ENCODE measurements around the gene ABCB7. TPM values are rescaled to one million over a fixed set of nuclear protein-coding genes. Genes with fewer than 3 reads are reported as not detected.
"Not testable (repeated sequence)": the region's sequence is repeated elsewhere in the genome, so short reads cannot be mapped to it uniquely, and the experiment has no call there.

ABCB7 gene
- 25.4 TPM for total RNA-seq
- long read RNA-seq, full-length matches to known transcripts = 14 of 18 reads
- long read RNA-seq, partial matches to known transcripts = 2 of 18 reads
- long read RNA-seq, other reads (novel, unspliced or antisense) = 2 of 18 reads

DNA sequence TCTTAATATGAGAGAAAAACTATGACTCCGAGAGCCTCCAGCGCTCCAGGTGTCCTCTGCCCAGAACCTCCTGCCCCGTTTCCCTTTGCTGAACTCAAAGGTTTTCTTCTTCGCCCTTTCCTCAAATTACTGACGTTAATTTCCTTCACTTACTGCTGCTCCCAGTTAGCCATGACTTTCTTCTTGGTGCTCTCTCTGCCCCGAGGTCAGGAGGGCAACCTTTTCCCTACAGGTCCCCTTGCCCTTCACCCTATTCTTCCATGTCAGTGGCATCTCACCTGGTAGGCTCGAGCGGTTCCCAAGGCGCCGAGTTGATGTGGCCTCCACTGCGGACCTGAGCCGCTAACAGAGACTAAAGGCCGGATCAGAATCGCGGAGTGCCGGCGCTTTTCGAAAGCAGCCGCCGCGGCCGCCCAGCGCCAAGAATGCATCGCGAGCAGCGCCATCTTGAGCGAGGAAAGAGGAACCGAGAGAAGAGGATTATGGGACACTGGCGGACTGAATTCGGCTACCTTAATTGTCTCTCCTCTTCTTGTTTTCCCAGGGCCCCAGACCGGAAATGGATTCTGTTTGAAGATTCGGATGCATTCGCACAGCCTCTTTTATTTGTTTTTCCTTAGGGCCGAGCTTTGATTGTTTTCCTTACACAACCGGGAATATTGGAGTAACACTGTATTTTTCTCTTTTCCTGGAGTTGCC is at the start of gene ABCB7:
Gene ABCB7, minus strand, starts transcription at position 457 of the 699 bp plus-strand sequence. Its CDS starts 11 bp downstream, at position 446.
- H3K4me1 ChIP-seq = peaks cover 5% of the 10 kb centered on the region
- no peaks in the 10 kb centered on the region for H3K36me3 ChIP-seq
- H3K27me3 ChIP-seq = no peaks in the 10 kb centered on the region
- ATAC-seq = peak; percentile 97
- intact Hi-C loops (cut with DNase I) = no loop called here
- no peak for TF ChIP-seq CTCF (IDR thresholded peaks at IDR 0.05)
- DNase-seq = peak; percentile 73
- H3K4me3 ChIP-seq = peak within 1 kb of the TSS; percentile 64
- peak within 1 kb of the TSS; percentile 85 for H3K27ac ChIP-seq
- H3K9me3 ChIP-seq = no peaks in the 10 kb centered on the region

DNA sequence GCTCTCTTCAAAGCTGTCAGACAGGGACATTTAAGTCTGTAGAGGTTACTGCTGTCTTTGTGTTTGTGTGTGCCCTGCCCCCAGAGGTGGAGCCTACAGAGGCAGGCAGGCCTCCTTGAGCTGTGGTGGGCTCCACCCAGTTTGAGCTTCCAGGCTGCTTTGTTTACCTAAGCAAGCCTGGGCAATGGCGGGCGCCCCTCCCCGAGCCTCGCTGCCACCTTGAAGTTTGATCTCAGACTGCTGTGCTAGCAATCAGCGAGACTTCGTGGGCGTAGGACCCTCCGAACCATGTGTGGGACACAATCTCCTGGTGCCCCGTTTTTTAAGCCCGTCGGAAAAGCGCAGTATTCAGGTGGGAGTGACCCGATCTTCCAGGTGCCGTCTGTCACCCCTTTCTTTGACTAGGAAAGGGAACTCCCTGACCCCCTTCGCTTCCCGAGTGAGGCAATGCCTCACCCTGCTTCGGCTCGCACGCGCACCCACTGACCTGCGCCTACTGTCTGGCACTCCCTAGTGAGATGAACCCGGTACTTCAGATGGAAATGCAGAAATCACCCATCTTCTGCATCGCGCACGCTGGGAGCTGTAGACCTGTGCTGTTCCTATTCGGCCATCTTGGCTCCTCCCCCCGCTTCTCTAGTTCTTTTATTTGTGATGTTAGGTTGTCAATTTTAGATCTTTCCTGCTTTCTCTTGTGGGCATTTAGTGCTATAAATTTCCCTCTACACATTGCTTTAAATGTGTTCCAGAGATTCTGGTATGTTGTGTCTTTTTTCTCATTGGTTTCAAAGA is 32.5 kb upstream of the ABCB7 start:
- H3K27ac ChIP-seq; H3K4me1 ChIP-seq; H3K4me3 ChIP-seq; ATAC-seq; H3K27me3 ChIP-seq; intact Hi-C loops (cut with DNase I); H3K9me3 ChIP-seq; DNase-seq; H3K36me3 ChIP-seq: not testable (repeated sequence)

DNA sequence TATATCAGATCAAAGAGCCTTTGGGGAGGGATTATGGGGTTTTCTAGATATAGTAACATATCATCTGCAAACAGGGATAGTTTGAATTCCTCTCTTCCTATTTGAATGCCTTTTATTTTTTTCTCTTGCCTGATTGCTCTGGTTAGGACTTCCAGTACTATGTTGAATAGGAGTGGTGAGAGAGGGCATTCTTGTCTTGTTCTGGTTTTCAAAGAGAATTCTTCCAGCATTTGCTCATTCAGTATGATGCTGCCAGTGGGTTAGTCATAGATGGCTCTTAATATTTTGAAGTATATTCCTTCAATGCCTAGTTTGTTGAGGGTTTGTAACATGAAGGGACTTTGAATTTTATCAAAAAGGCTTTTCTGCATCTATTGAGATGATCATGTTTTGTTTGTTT is 25.6 kb upstream of the ABCB7 start:
- intact Hi-C loops (cut with DNase I) = no loop called here
- Histone ChIP-seq H3K9me3 (no peaks in the 10 kb centered on the region), H3K4me3 (no peak overlapping the region), H3K27ac (no peak overlapping the region), H3K4me1 (no peaks in the 10 kb centered on the region), H3K36me3 (no peaks in the 10 kb centered on the region), H3K27me3 (no peaks in the 10 kb centered on the region)
- ATAC-seq (no peak), DNase-seq (no peak)
- TF ChIP-seq CTCF (IDR thresholded peaks at IDR 0.05) = no peak

GRCh38 chrX:75179536-75180293 is 23.6 kb upstream of the ABCB7 start:
- DNase-seq; H3K36me3 ChIP-seq; H3K27me3 ChIP-seq; H3K4me3 ChIP-seq; H3K9me3 ChIP-seq; H3K4me1 ChIP-seq; ATAC-seq; H3K27ac ChIP-seq; intact Hi-C loops (cut with DNase I): not testable (repeated sequence)

GRCh38 chrX:75172257-75172890 is 16.3 kb upstream of the ABCB7 start:
- intact Hi-C loops (cut with DNase I); DNase-seq; ATAC-seq; H3K4me3 ChIP-seq; H3K36me3 ChIP-seq; H3K27me3 ChIP-seq; H3K4me1 ChIP-seq; H3K27ac ChIP-seq; H3K9me3 ChIP-seq: not testable (repeated sequence)

GRCh38 chrX:75158054-75158453 is 2.0 kb upstream of the ABCB7 start:
- intact Hi-C loops (cut with DNase I) = no loop called here
- TF ChIP-seq CTCF (IDR thresholded peaks at IDR 0.05) = no peak
- H3K4me3 ChIP-seq = no peak overlapping the region

More at GRCh38 chrX:75158054-75158453, 2.0 kb upstream of the ABCB7 start:
- ATAC-seq (no peak), DNase-seq (no peak)
- Histone ChIP-seq H3K27ac (no peak overlapping the region), H3K4me1 (peaks cover 5% of the 10 kb centered on the region), H3K36me3 (no peaks in the 10 kb centered on the region), H3K9me3 (no peaks in the 10 kb centered on the region), H3K27me3 (no peaks in the 10 kb centered on the region)

Data from upper lobe of right lung (tissue), 1 donor.